Jurkat, Clone E6-1 (cell line): ENCODE measurements around the gene TMSB15A. TPM values are rescaled to one million over a fixed set of nuclear protein-coding genes. Genes with fewer than 3 reads are reported as not detected.
"Not testable (repeated sequence)": the region's sequence is repeated elsewhere in the genome, so short reads cannot be mapped to it uniquely, and the experiment has no call there.

ENCODE experiments used
- DNase-seq: peaks from one replicate; pipeline ENCODE4 v3.0.0-alpha.2; 2011; ENCODE audit warnings: low read depth, low spot score
- H3K4me3 ChIP-seq: 2 replicates; pipeline ENCODE4 v1.5.1; 2011; ENCODE audit warnings: mild to moderate bottlenecking, low read length, control low read depth, moderate library complexity
- polyA plus RNA-seq: library from polyadenylated mRNA; unstranded; fragments of >200 nt; gene quantifications from one replicate; pipeline ENCODE4 v1.2.1, GENCODE V29; 2012; ENCODE audit warnings: missing spikeins; ENCODE audit not compliant: insufficient read length, insufficient read depth

TMSB15A gene
- polyA plus RNA-seq, result 71.4 TPM

- no peak within 1 kb of the TSS for H3K4me3 ChIP-seq
- DNase-seq, result no peak
Measured at GRCh38 chrX:102515975-102516941, at the start of gene TMSB15A. Gene TMSB15A (minus strand): TSS chrX:102516739.

GRCh38 chrX:102560423-102561068, 44.0 kb upstream of the TMSB15A start:
- DNase-seq, result no peak
- H3K4me3 ChIP-seq, result no peak overlapping the region

GRCh38 chrX:102558607-102559006, 42.1 kb upstream of the TMSB15A start:
- H3K4me3 ChIP-seq, result no peak overlapping the region
- no peak for DNase-seq

GRCh38 chrX:102548231-102548630, 31.7 kb upstream of the TMSB15A start:
- no peak for DNase-seq
- H3K4me3 ChIP-seq, result no peak overlapping the region

GRCh38 chrX:102546828-102547493, 30.4 kb upstream of the TMSB15A start:
- no peak overlapping the region for H3K4me3 ChIP-seq
- DNase-seq, result no peak

- H3K4me3 ChIP-seq, DNase-seq: not testable (repeated sequence)
Measured at GRCh38 chrX:102546175-102546574, 29.6 kb upstream of the TMSB15A start.

- no peak for DNase-seq
- H3K4me3 ChIP-seq, result no peak overlapping the region
Measured at GRCh38 chrX:102535958-102536357, 19.4 kb upstream of the TMSB15A start.

- no peak overlapping the region for H3K4me3 ChIP-seq
- DNase-seq, result peak; percentile 0
Measured at GRCh38 chrX:102517326-102517725, 787 bp upstream of the TMSB15A start.

- no peak overlapping the region for H3K4me3 ChIP-seq
- DNase-seq, result no peak
Measured at GRCh38 chrX:102514536-102514935, 2.0 kb downstream of the TMSB15A start.

- no peak for DNase-seq
- H3K4me3 ChIP-seq, result no peak overlapping the region
Measured at GRCh38 chrX:102498732-102499131, 17.8 kb downstream of the TMSB15A start.

GRCh38 chrX:102491766-102492165, 24.8 kb downstream of the TMSB15A start:
- no peak overlapping the region for H3K4me3 ChIP-seq
- no peak for DNase-seq

- not testable (repeated sequence) for DNase-seq, H3K4me3 ChIP-seq
Measured at GRCh38 chrX:102478765-102479164, 37.8 kb downstream of the TMSB15A start.

- DNase-seq, H3K4me3 ChIP-seq: not testable (repeated sequence)
Measured at GRCh38 chrX:102471762-102472220, 44.7 kb downstream of the TMSB15A start, which contains the start of gene TCP11X2. Gene TCP11X2 (minus strand): TSS chrX:102471812.

- DNase-seq, result not testable (repeated sequence)
Measured at GRCh38 chrX:102470215-102470614, 46.3 kb downstream of the TMSB15A start.

More at GRCh38 chrX:102470215-102470614, 46.3 kb downstream of the TMSB15A start:
- not testable (repeated sequence) for H3K4me3 ChIP-seq
